ENCODE measurements around the gene CHD8.
"Not testable (repeated sequence)": the region's sequence is repeated elsewhere in the genome, so short reads cannot be mapped to it uniquely, and the experiment has no call there.

CHD8 gene

GRCh38 chr14:21455912-21456667, at the start of gene CHD8:
Gene CHD8, minus strand, starts transcription at chr14:21456123. Its CDS starts 24,480 bp downstream, at chr14:21431643.
- DNase-seq, result peak; percentile 91 to 100 (median 98)

- DNase-seq, result no peak
Observed at GRCh38 chr14:21505012-21505553, 49.2 kb upstream of the CHD8 start.

- no peak for DNase-seq
Observed at GRCh38 chr14:21503376-21503775, 47.5 kb upstream of the CHD8 start.

GRCh38 chr14:21501568-21501967, 45.6 kb upstream of the CHD8 start:
- no peak for DNase-seq

- peak in 1 of 14 donors; percentile 20 for DNase-seq
Observed at GRCh38 chr14:21498540-21499526, 42.9 kb upstream of the CHD8 start.

- no peak for DNase-seq
Observed at GRCh38 chr14:21496453-21496852, 40.5 kb upstream of the CHD8 start.

- no peak for DNase-seq
Observed at GRCh38 chr14:21494902-21495762, 39.2 kb upstream of the CHD8 start.

- no peak for DNase-seq
Observed at GRCh38 chr14:21486640-21487087, 30.7 kb upstream of the CHD8 start.

GRCh38 chr14:21476925-21477681, 21.2 kb upstream of the CHD8 start, which contains the start of the genes RAB2B and TOX4:
Gene RAB2B, minus strand, starts transcription at chr14:21476959. Its CDS starts 87 bp downstream, at chr14:21476872.
Gene TOX4, plus strand, starts transcription at chr14:21477195. Its CDS starts 84 bp downstream, at chr14:21477279.
- DNase-seq, result peak; percentile 58 to 100 (median 95)

- DNase-seq, result peak in 5 of 14 donors; percentile 45 to 93 (median 83)
Observed at GRCh38 chr14:21476523-21476924, 20.6 kb upstream of the CHD8 start.

GRCh38 chr14:21475767-21476522, 20.0 kb upstream of the CHD8 start:
- DNase-seq, result no peak

- no peak for DNase-seq
Observed at GRCh38 chr14:21467616-21468015, 11.7 kb upstream of the CHD8 start.

- no peak for DNase-seq
Observed at GRCh38 chr14:21455592-21455911, 371 bp downstream of the CHD8 start.

GRCh38 chr14:21454843-21455544, 929 bp downstream of the CHD8 start:
- DNase-seq, result peak in 1 of 14 donors; percentile 25

- no peak for DNase-seq
Observed at GRCh38 chr14:21449899-21450216, 6.1 kb downstream of the CHD8 start.

- not testable (repeated sequence) for DNase-seq
Observed at GRCh38 chr14:21442657-21443056, 13.3 kb downstream of the CHD8 start.

- DNase-seq, result no peak
Observed at GRCh38 chr14:21440859-21441258, 15.1 kb downstream of the CHD8 start.

- DNase-seq, result peak; percentile 51 to 98 (median 95)
Observed at GRCh38 chr14:21437063-21437901, 18.6 kb downstream of the CHD8 start.
